H9 (cell line): ENCODE measurements around the gene C9. TPM values are rescaled to one million over a fixed set of nuclear protein-coding genes. Genes with fewer than 3 reads are reported as not detected.
"Not testable (repeated sequence)": the region's sequence is repeated elsewhere in the genome, so short reads cannot be mapped to it uniquely, and the experiment has no call there.

Experiments
- DNase-seq: peaks from one replicate; pipeline ENCODE4 v3.0.0-alpha.2; 2017
- H2AFZ ChIP-seq: one replicate; pipeline ENCODE4 v1.6.1; 2013; ENCODE audit warnings: mild to moderate bottlenecking, low read length, control low read depth, moderate library complexity
- H2AK5ac ChIP-seq: 2 replicates; pipeline ENCODE4 v1.6.1; 2013; ENCODE audit warnings: low read length, control low read depth, mixed read lengths; ENCODE audit not compliant: insufficient read length
- H2BK120ac ChIP-seq: one replicate; pipeline ENCODE4 v1.6.1; 2013; ENCODE audit warnings: low read depth, mild to moderate bottlenecking, low read length, control low read depth, inconsistent platforms; ENCODE audit not compliant: poor library complexity, severe bottlenecking
- H2BK12ac ChIP-seq: 2 replicates; pipeline ENCODE4 v1.6.1; 2013; ENCODE audit warnings: low read length, control low read depth, mixed read lengths, low read depth; ENCODE audit not compliant: insufficient read length
- H2BK15ac ChIP-seq: 2 replicates; pipeline ENCODE4 v1.6.1; 2013; ENCODE audit warnings: low read depth, low read length, control low read depth
- H2BK20ac ChIP-seq: one replicate; pipeline ENCODE4 v1.6.1; 2013; ENCODE audit warnings: low read depth, mild to moderate bottlenecking, low read length, control low read depth, inconsistent platforms; ENCODE audit not compliant: poor library complexity, severe bottlenecking
- H2BK5ac ChIP-seq: 2 replicates; pipeline ENCODE4 v1.6.1; 2013; ENCODE audit warnings: low read length, control low read depth, mixed read lengths; ENCODE audit not compliant: insufficient read length
- H3K14ac ChIP-seq: 2 replicates; pipeline ENCODE4 v1.6.1; 2013; ENCODE audit warnings: low read length, control low read depth; ENCODE audit not compliant: insufficient read depth
- H3K18ac ChIP-seq: 2 replicates; pipeline ENCODE4 v1.6.1; 2013; ENCODE audit warnings: low read depth, mild to moderate bottlenecking, mixed read lengths, low read length, control low read depth; ENCODE audit not compliant: insufficient read length
- H3K23ac ChIP-seq: 2 replicates; pipeline ENCODE4 v1.6.1; 2013; ENCODE audit warnings: low read length, control low read depth, mixed read lengths, low read depth; ENCODE audit not compliant: insufficient read length
- H3K23me2 ChIP-seq: 2 replicates; pipeline ENCODE4 v1.6.1; 2013; ENCODE audit warnings: low read depth, mild to moderate bottlenecking, mixed read lengths, low read length, control low read depth; ENCODE audit not compliant: insufficient read length, poor library complexity, severe bottlenecking
- H3K27ac ChIP-seq: 2 replicates; pipeline ENCODE4 v1.5.1; 2013; ENCODE audit warnings: low read length, control low read depth, mixed read lengths, low read depth; ENCODE audit not compliant: insufficient read length
- H3K27me3 ChIP-seq: 2 replicates; pipeline ENCODE4 v1.6.1; 2013; ENCODE audit warnings: low read length, control low read depth, inconsistent platforms; ENCODE audit not compliant: insufficient read depth
- H3K4ac ChIP-seq: 2 replicates; pipeline ENCODE4 v1.6.1; 2013; ENCODE audit warnings: low read depth, mild to moderate bottlenecking, control low read depth, inconsistent platforms, low read length, moderate library complexity
- H3K4me1 ChIP-seq: 2 replicates; pipeline ENCODE4 v1.6.1; 2013; ENCODE audit warnings: low read length, control low read depth, inconsistent platforms; ENCODE audit not compliant: insufficient read depth
- H3K4me2 ChIP-seq: 2 replicates; pipeline ENCODE4 v1.6.1; 2013; ENCODE audit warnings: low read length, control low read depth, mixed read lengths; ENCODE audit not compliant: insufficient read length, insufficient read depth
- H3K56ac ChIP-seq: 2 replicates; pipeline ENCODE4 v1.6.1; 2013; ENCODE audit warnings: low read depth, mild to moderate bottlenecking, mixed read lengths, low read length, control low read depth; ENCODE audit not compliant: insufficient read length
- H3K79me1 ChIP-seq: 2 replicates; pipeline ENCODE4 v1.6.1; 2013; ENCODE audit warnings: low read depth, mild to moderate bottlenecking, moderate library complexity, low read length, control low read depth, inconsistent platforms; ENCODE audit not compliant: insufficient read depth, poor library complexity, severe bottlenecking
- H3K79me2 ChIP-seq: 2 replicates; pipeline ENCODE4 v1.6.1; 2013; ENCODE audit warnings: low read length, control low read depth, inconsistent platforms; ENCODE audit not compliant: insufficient read depth
- H3K9ac ChIP-seq: 2 replicates; pipeline ENCODE4 v1.6.1; 2013; ENCODE audit warnings: low read length, control low read depth, mixed read lengths; ENCODE audit not compliant: insufficient read length; ENCODE audit errors: extremely low read depth
- H3K9me3 ChIP-seq: one replicate; pipeline ENCODE4 v1.6.1; 2013; ENCODE audit warnings: low read depth, low read length, inconsistent platforms; ENCODE audit not compliant: control insufficient read depth
- H3T11ph ChIP-seq: one replicate; pipeline ENCODE4 v1.6.1; 2013; ENCODE audit warnings: mild to moderate bottlenecking, low read length, control low read depth, inconsistent platforms
- H4K20me1 ChIP-seq: one replicate; pipeline ENCODE4 v1.6.1; 2013; ENCODE audit not compliant: control insufficient read depth, insufficient read length, insufficient read depth
- H4K5ac ChIP-seq: 2 replicates; pipeline ENCODE4 v1.6.1; 2013; ENCODE audit warnings: low read depth, mild to moderate bottlenecking, mixed read lengths, low read length, control low read depth; ENCODE audit not compliant: insufficient read length
- H4K8ac ChIP-seq: replicated peaks from 2 replicates; pipeline ENCODE4 v1.6.1; 2013; ENCODE audit warnings: low read length, control low read depth, mixed read lengths, low read depth; ENCODE audit not compliant: insufficient read length
- H4K91ac ChIP-seq: 2 replicates; pipeline ENCODE4 v1.6.1; 2013; ENCODE audit warnings: low read depth, mild to moderate bottlenecking, moderate library complexity, mixed read lengths, low read length, control low read depth; ENCODE audit not compliant: insufficient read length
- H3K27ac Mint-ChIP-seq, 3 experiments: 2 replicates in 2 of 3; 3 replicates in 1 of 3; pipeline ENCODE4 v1.8.0; 2020 to 2021; ENCODE audit warnings: mixed read lengths in 3 of 3, mild to moderate bottlenecking in 1 of 3, moderate library complexity in 1 of 3
- H3K27me3 Mint-ChIP-seq: 2 replicates; pipeline ENCODE4 v1.8.0; 2021; ENCODE audit warnings: low read depth, mild to moderate bottlenecking, moderate library complexity, mixed read lengths
- H3K36me3 Mint-ChIP-seq, 3 experiments: 2 replicates in 2 of 3; 3 replicates in 1 of 3; pipeline ENCODE4 v1.8.0; 2020 to 2021; ENCODE audit warnings: low read depth in 3 of 3, mixed read lengths in 3 of 3; ENCODE audit not compliant: insufficient read depth in 1 of 3
- H3K4me1 Mint-ChIP-seq, 2 experiments: 2 replicates each; pipeline ENCODE4 v1.8.0; 2020; ENCODE audit warnings: mixed read lengths in 2 of 2
- H3K4me3 Mint-ChIP-seq, 2 experiments: 2 replicates in 1 of 2; 3 replicates in 1 of 2; pipeline ENCODE4 v1.8.0; 2020 to 2021; ENCODE audit warnings: mild to moderate bottlenecking in 2 of 2, mixed read lengths in 2 of 2, moderate library complexity in 1 of 2
- H3K9me3 Mint-ChIP-seq, 2 experiments: 2 replicates in 1 of 2; 3 replicates in 1 of 2; pipeline ENCODE4 v1.8.0; 2020; ENCODE audit warnings: mild to moderate bottlenecking in 2 of 2, mixed read lengths in 2 of 2, moderate library complexity in 1 of 2
- CTCF ChIP-seq: fragments of 200-600 bp; sonication (generic); conservative IDR thresholded peaks from 3 replicates; pipeline ENCODE4 v1.8.0; 2021; ENCODE audit warnings: antibody characterized with exemption, mild to moderate bottlenecking
- WGBS: extraction: QIAGEN DNeasy Blood & Tissue Kit; methylation state at CpG from one replicate; pipeline ENCODE4 v1.1.7; 2013; ENCODE audit warnings: missing lambda C conversion rate, low lambda C conversion rate, mixed read lengths; ENCODE audit not compliant: insufficient read length; ENCODE audit errors: extremely low coverage; 5-methylcytosine and 5-hydroxymethylcytosine counted together
- total RNA-seq: library from RNA; stranded (reverse); gene quantifications from 2 replicates; pipeline ENCODE4 v1.2.1, GENCODE V29; 2021

C9 gene
- total RNA-seq, 1 experiment from 2014 or later, result not detected

GRCh38 chr5:39282561-39282960 is 81.7 kb downstream of the C9 start:
- Mint-ChIP-seq H3K9me3 (peaks cover 21 to 22% of the 10 kb centered on the region in 2 experiments), H3K4me3 (no peak overlapping the region), H3K27ac (no peak overlapping the region; a peak in 1 of 7 replicates), H3K36me3 (peaks cover 5 to 23% (median 10%) of the 10 kb centered on the region in 3 experiments; a peak in 5 of 7 replicates), H3K4me1 (peaks cover 3 to 5% of the 10 kb centered on the region in 2 experiments; a peak in 3 of 4 replicates), H3K27me3 (no peaks in the 10 kb centered on the region)
- Histone ChIP-seq H2BK15ac (no peak overlapping the region), H4K8ac (no peak overlapping the region), H3K4ac (no peak overlapping the region), H4K5ac (no peak overlapping the region), H4K91ac (no peak overlapping the region), H3K79me2 (no peaks in the 10 kb centered on the region), H2BK20ac (no peak overlapping the region), H3K4me2 (no peak overlapping the region), H2BK120ac (no peak overlapping the region), H2BK5ac (no peak overlapping the region), H3K23me2 (no peaks in the 10 kb centered on the region), H3K9me3 (peaks cover 5% of the 10 kb centered on the region), H2AFZ (no peak overlapping the region), H3K14ac (no peak overlapping the region), H3K23ac (no peak overlapping the region), H3K18ac (no peak overlapping the region), H2BK12ac (no peak overlapping the region), H3K4me1 (no peaks in the 10 kb centered on the region), H4K20me1 (no peaks in the 10 kb centered on the region), H3K79me1 (no peaks in the 10 kb centered on the region), H3K27ac (no peak overlapping the region), H3K27me3 (no peaks in the 10 kb centered on the region), H3K9ac (no peak overlapping the region), H3T11ph (no peak overlapping the region), H2AK5ac (no peak overlapping the region), H3K56ac (no peak overlapping the region)
- no peak for TF ChIP-seq CTCF
- DNase-seq, result no peak
- WGBS, result no CpG with 5 or more reads among the region's 1 CpG

GRCh38 chr5:39275865-39276264 is 88.4 kb downstream of the C9 start:
- not testable (repeated sequence) for H3K18ac ChIP-seq, H3K27ac Mint-ChIP-seq, H4K91ac ChIP-seq, H3K27ac ChIP-seq, H3K23me2 ChIP-seq, H2BK120ac ChIP-seq, H2AFZ ChIP-seq, H2BK20ac ChIP-seq, H3T11ph ChIP-seq, H3K9ac ChIP-seq, H2BK5ac ChIP-seq, H2AK5ac ChIP-seq, H4K20me1 ChIP-seq, H3K4ac ChIP-seq, H3K4me2 ChIP-seq, H2BK15ac ChIP-seq, H3K4me3 Mint-ChIP-seq, H2BK12ac ChIP-seq, H3K14ac ChIP-seq, H3K23ac ChIP-seq, H4K8ac ChIP-seq, H3K79me1 ChIP-seq, H3K36me3 Mint-ChIP-seq, H3K56ac ChIP-seq, H3K27me3 Mint-ChIP-seq, H3K4me1 Mint-ChIP-seq, H4K5ac ChIP-seq, H3K9me3 ChIP-seq, DNase-seq, H3K27me3 ChIP-seq, H3K4me1 ChIP-seq, H3K79me2 ChIP-seq
- no CpG with 5 or more reads among the region's 4 CpGs for WGBS
- H3K9me3 Mint-ChIP-seq, result peaks cover 11 to 13% of the 10 kb centered on the region in 2 experiments; a peak in 4 of 5 replicates
